HepG2 (cell line): ENCODE results near the gene RYR2. TPM values are rescaled to one million over a fixed set of nuclear protein-coding genes. Genes with fewer than 3 reads are reported as not detected.

ENCODE experiments used
- ATAC-seq: fragments of 200-7000 bp; cut with Tn5 transposase; 3 replicates; pipeline ENCODE4 v1.9.1; 2020; ENCODE audit warnings: mild to moderate bottlenecking, moderate library complexity
- BruUV-seq: library from RNA; stranded (reverse); fragments of 400-500 nt; replicated peaks from 2 replicates; lab custom pipeline; 2021; lab: Mats Ljungman, UMichigan
- CTCF ChIA-PET: fragments of 300-600 bp; formaldehyde crosslinking; extraction: SDS; loops from one replicate; lab custom pipeline; 2021; ENCODE audit warnings: low total read pairs, inconsistent platforms, low intra/inter-chr PET ratio; lab: Yijun Ruan, JAX
- POLR2A ChIA-PET: fragments of 350-600 bp; sonication (Branson Sonifier 250); formaldehyde crosslinking; loops from one replicate; lab custom pipeline; 2020; ENCODE audit warnings: antibody characterized with exemption, inconsistent platforms; lab: Yijun Ruan, JAX
- DNase-seq: peaks from one replicate; pipeline ENCODE4 v3.0.0-alpha.2; 2015; ENCODE audit warnings: low spot score
- FAIRE-seq: peaks from 3 replicates; lab custom pipeline; 2011; peaks lifted over from hg19 to GRCh38; lab: Jason Lieb, UNC
- H2AFZ ChIP-seq: one replicate; pipeline ENCODE4 v1.6.1; 2011; ENCODE audit warnings: low read length, inconsistent platforms
- H3K27ac ChIP-seq: fragments of 300-600 bp; 3 replicates; pipeline ENCODE4 v1.8.0; 2011; ENCODE audit warnings: mixed run types, mild to moderate bottlenecking, mixed read lengths, low read length, inconsistent platforms; ENCODE audit not compliant: insufficient read depth; ENCODE audit errors: extremely low read length
- H3K27me3 ChIP-seq, 2 experiments: fragments of 200-600 bp in 1 of 2; 2 replicates in 1 of 2; 3 replicates in 1 of 2; pipeline versions ENCODE4 v1.6.0 to v1.8.0; 2011; ENCODE audit warnings: low read length in 2 of 2, mild to moderate bottlenecking in 2 of 2, moderate library complexity in 2 of 2, inconsistent platforms in 1 of 2; ENCODE audit not compliant: insufficient read depth in 2 of 2, control insufficient read depth in 1 of 2
- H3K36me3 ChIP-seq, 2 experiments: fragments of 200-600 bp in 1 of 2; replicated peaks in 1 of 2; 2 replicates in 1 of 2; 3 replicates in 1 of 2; pipeline versions ENCODE4 v1.5.1 to v1.8.0; 2011; ENCODE audit warnings: low read length in 2 of 2, inconsistent platforms in 1 of 2; ENCODE audit not compliant: insufficient read depth in 2 of 2, control insufficient read depth in 1 of 2
- H3K4me1 ChIP-seq: 2 replicates; pipeline ENCODE4 v1.5.1; 2012; ENCODE audit warnings: low read length, inconsistent platforms; ENCODE audit not compliant: insufficient read depth
- H3K4me2 ChIP-seq: 2 replicates; pipeline ENCODE4 v1.6.0; 2011; ENCODE audit warnings: low read depth, low read length, inconsistent platforms
- H3K4me3 ChIP-seq, 3 experiments: fragments of 200-600 bp in 1 of 3; sonication (generic), shearing (Covaris generic) in 1 of 3; replicated peaks in 1 of 3; 2 replicates each; pipeline ENCODE4 v1.5.1; 2011 to 2016; ENCODE audit warnings: low read length in 3 of 3, inconsistent platforms in 2 of 3, low read depth in 2 of 3, mild to moderate bottlenecking in 2 of 3, control low read depth in 1 of 3, mixed read lengths in 1 of 3; ENCODE audit not compliant: insufficient read depth in 1 of 3
- H3K79me2 ChIP-seq: one replicate; pipeline ENCODE4 v1.6.1; 2011; ENCODE audit warnings: low read length, inconsistent platforms; ENCODE audit not compliant: insufficient read depth
- H3K9ac ChIP-seq: 2 replicates; pipeline ENCODE4 v1.6.0; 2011; ENCODE audit warnings: mild to moderate bottlenecking, low read depth, low read length, inconsistent platforms; ENCODE audit not compliant: insufficient read depth
- H3K9me3 ChIP-seq: 2 replicates; pipeline ENCODE4 v1.5.1; 2012; ENCODE audit warnings: mild to moderate bottlenecking, low read length
- H4K20me1 ChIP-seq: 2 replicates; pipeline ENCODE4 v1.6.0; 2011; ENCODE audit warnings: inconsistent platforms, mild to moderate bottlenecking, low read length, moderate library complexity; ENCODE audit not compliant: insufficient read depth
- CCDC6 ChIP-seq: sonication (generic); formaldehyde crosslinking; IDR thresholded peaks from 2 replicates; pipeline ENCODE4 v1.8.1; 2022; ENCODE audit warnings: mild to moderate bottlenecking, missing genetic modification reagents, moderate library complexity
- GLI4 ChIP-seq: sonication (generic); formaldehyde crosslinking; IDR thresholded peaks from 2 replicates; pipeline ENCODE4 v1.5.1; 2020; ENCODE audit warnings: missing genetic modification reagents, mild to moderate bottlenecking, moderate library complexity, borderline replicate concordance
- HOXA7 ChIP-seq: sonication (generic); formaldehyde crosslinking; IDR thresholded peaks from 2 replicates; pipeline ENCODE4 v1.8.1; 2022; ENCODE audit warnings: mild to moderate bottlenecking, missing genetic modification reagents, moderate library complexity
- NR1H2 ChIP-seq: sonication (generic); formaldehyde crosslinking; IDR thresholded peaks from 2 replicates; pipeline ENCODE4 v1.8.1; 2022; ENCODE audit warnings: low read depth, missing genetic modification reagents, borderline replicate concordance
- SP5 ChIP-seq: IDR thresholded peaks from 2 replicates; pipeline ENCODE4 v1.6.1; 2016; ENCODE audit warnings: low read depth, borderline replicate concordance
- ZMYM4 ChIP-seq: sonication (generic); formaldehyde crosslinking; IDR thresholded peaks from 2 replicates; pipeline ENCODE4 v1.8.1; 2023; ENCODE audit warnings: mild to moderate bottlenecking, missing genetic modification reagents
- ZNF180 ChIP-seq: sonication (generic); formaldehyde crosslinking; IDR thresholded peaks from 2 replicates; pipeline ENCODE4 v1.4.0; 2020; ENCODE audit warnings: low read depth, missing genetic modification reagents, borderline replicate concordance
- ZNF7 ChIP-seq: IDR thresholded peaks from 2 replicates; pipeline ENCODE4 v1.6.1; 2016; ENCODE audit warnings: missing biosample characterization, missing genetic modification reagents
- ZSCAN29 ChIP-seq: sonication (generic); formaldehyde crosslinking; conservative IDR thresholded peaks from 2 replicates; pipeline ENCODE4 v1.4.0; 2020; ENCODE audit warnings: mild to moderate bottlenecking, missing genetic modification reagents
- WGBS: methylation state at CpG from one replicate; pipeline ENCODE4 v1.1.6; 2017; ENCODE audit warnings: low lambda C conversion rate; 5-methylcytosine and 5-hydroxymethylcytosine counted together
- in situ Hi-C: cut with HindIII; loops from 2 replicates; pipeline ENCODE4 v1.10.0; 2017; ENCODE audit warnings: low pct_unique_long_range_greater_than_20kb; ENCODE audit not compliant: extremely low pct_ligation_motif_present
- intact Hi-C: fragments of 100-400 bp; cut with micrococcal nuclease; formaldehyde crosslinking; loops from one replicate; pipeline ENCODE4 v1.10.0; 2022; ENCODE audit not compliant: unreplicated experiment
- polyA plus RNA-seq, 8 experiments: library from polyadenylated mRNA; depleted of rRNA in 3 of 8; stranded (reverse) in 7 of 8; unstranded in 1 of 8; fragments of >200 nt; fragmentation: Illumina TruSeq in 4 of 8; extraction: Trizol in 4 of 8; gene quantifications; 2 replicates each; pipeline versions ENCODE4 v1.2.1 to v1.2.3, GENCODE V29; 2011 to 2016; ENCODE audit warnings: low read depth in 4 of 8, missing spikeins in 1 of 8, mixed read lengths in 1 of 8; ENCODE audit not compliant: insufficient read depth in 1 of 8
- total RNA-seq, 5 experiments: library from RNA; depleted of rRNA; stranded (reverse); fragments of >200 nt; fragmentation: Illumina TruSeq; extraction: Trizol; gene quantifications; 2 replicates each; pipeline ENCODE4 v1.2.3, GENCODE V29; 2016; ENCODE audit warnings: low read depth in 1 of 5
- TF ChIP-seq, protein P1 (sequence below): sonication (generic); formaldehyde crosslinking; IDR thresholded peaks from 2 replicates; pipeline ENCODE4 v1.5.0; 2020; ENCODE audit warnings: mild to moderate bottlenecking, missing genetic modification reagents, moderate library complexity
- TF ChIP-seq, protein P2 (sequence below): IDR thresholded peaks from 2 replicates; pipeline ENCODE4 v1.4.0; 2020; ENCODE audit warnings: mild to moderate bottlenecking, missing genetic modification reagents
- TF ChIP-seq, protein P3 (sequence below): sonication (generic); formaldehyde crosslinking; IDR thresholded peaks from 2 replicates; pipeline ENCODE4 v1.4.0; 2020; ENCODE audit warnings: missing genetic modification reagents, borderline replicate concordance
- TF ChIP-seq, protein P4 (sequence below), 2 experiments: fragments of 450-650 bp in 1 of 2; sonication (generic) in 1 of 2; formaldehyde crosslinking; IDR thresholded peaks; 2 replicates each; pipeline versions ENCODE4 v1.5.0 to v1.8.0; 2020 to 2022; ENCODE audit warnings: mild to moderate bottlenecking in 1 of 2, missing genetic modification reagents in 1 of 2

Gene RYR2
- total and polyA plus RNA-seq, 2 of the 13 experiments (the other 11 are each of a cell fraction or from before 2014, with no cell fraction given) = not detected

DNA sequence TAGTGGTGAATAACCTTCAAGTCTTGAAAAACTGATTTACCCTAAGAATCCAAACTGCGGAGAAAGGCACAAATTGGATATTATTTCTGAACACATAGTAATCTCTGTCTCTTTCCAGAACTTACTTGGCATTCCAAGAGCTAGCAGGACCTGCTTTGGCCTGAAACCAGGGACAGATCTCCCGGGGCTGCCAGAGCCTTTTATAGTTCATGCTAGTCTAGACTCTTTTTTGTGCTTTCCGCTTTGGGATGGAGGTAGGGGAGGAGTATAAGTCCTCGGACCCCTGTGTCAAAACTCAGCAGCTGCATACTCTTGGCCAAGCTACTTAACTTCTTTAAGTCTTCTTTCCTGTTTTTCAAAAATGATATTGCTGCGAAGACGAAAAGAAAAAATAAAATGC lies 3.8 kb upstream of the RYR2 start (continued):
- TF ChIP-seq, protein P1, sequence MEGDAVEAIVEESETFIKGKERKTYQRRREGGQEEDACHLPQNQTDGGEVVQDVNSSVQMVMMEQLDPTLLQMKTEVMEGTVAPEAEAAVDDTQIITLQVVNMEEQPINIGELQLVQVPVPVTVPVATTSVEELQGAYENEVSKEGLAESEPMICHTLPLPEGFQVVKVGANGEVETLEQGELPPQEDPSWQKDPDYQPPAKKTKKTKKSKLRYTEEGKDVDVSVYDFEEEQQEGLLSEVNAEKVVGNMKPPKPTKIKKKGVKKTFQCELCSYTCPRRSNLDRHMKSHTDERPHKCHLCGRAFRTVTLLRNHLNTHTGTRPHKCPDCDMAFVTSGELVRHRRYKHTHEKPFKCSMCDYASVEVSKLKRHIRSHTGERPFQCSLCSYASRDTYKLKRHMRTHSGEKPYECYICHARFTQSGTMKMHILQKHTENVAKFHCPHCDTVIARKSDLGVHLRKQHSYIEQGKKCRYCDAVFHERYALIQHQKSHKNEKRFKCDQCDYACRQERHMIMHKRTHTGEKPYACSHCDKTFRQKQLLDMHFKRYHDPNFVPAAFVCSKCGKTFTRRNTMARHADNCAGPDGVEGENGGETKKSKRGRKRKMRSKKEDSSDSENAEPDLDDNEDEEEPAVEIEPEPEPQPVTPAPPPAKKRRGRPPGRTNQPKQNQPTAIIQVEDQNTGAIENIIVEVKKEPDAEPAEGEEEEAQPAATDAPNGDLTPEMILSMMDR = no peak
- TF ChIP-seq ZNF7 (CRISPR knock-in tag) (no peak), CCDC6 (CRISPR knock-in tag) (no peak), HOXA7 (CRISPR knock-in tag) (no peak), NR1H2 (CRISPR knock-in tag) (no peak), ZSCAN29 (CRISPR knock-in tag) (no peak), GLI4 (CRISPR knock-in tag) (no peak)
- TF ChIP-seq, protein P2, sequence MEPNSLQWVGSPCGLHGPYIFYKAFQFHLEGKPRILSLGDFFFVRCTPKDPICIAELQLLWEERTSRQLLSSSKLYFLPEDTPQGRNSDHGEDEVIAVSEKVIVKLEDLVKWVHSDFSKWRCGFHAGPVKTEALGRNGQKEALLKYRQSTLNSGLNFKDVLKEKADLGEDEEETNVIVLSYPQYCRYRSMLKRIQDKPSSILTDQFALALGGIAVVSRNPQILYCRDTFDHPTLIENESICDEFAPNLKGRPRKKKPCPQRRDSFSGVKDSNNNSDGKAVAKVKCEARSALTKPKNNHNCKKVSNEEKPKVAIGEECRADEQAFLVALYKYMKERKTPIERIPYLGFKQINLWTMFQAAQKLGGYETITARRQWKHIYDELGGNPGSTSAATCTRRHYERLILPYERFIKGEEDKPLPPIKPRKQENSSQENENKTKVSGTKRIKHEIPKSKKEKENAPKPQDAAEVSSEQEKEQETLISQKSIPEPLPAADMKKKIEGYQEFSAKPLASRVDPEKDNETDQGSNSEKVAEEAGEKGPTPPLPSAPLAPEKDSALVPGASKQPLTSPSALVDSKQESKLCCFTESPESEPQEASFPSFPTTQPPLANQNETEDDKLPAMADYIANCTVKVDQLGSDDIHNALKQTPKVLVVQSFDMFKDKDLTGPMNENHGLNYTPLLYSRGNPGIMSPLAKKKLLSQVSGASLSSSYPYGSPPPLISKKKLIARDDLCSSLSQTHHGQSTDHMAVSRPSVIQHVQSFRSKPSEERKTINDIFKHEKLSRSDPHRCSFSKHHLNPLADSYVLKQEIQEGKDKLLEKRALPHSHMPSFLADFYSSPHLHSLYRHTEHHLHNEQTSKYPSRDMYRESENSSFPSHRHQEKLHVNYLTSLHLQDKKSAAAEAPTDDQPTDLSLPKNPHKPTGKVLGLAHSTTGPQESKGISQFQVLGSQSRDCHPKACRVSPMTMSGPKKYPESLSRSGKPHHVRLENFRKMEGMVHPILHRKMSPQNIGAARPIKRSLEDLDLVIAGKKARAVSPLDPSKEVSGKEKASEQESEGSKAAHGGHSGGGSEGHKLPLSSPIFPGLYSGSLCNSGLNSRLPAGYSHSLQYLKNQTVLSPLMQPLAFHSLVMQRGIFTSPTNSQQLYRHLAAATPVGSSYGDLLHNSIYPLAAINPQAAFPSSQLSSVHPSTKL (CRISPR knock-in tag) = no peak

DNA sequence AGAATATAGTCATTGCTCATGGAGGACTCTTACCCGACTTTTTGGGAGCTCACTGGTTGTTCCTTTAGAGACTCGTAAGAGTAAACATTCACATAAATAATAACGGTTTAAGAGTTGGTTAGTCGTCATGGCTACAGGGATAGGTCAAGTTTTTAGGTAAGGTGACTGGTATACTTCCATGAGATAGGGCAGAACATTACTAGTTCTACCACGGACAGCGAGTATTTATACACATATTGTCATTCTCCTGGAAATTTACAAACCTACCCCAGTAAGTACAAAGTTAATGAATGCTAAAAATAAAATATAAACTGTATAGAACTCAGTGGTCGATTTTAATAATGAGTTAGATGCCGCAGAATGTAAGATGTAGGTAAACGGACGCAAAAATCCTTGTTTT lies 1.2 kb upstream of the RYR2 start:
- H3K4me1 ChIP-seq = no peaks in the 10 kb centered on the region
- no peak overlapping the region for H3K27ac ChIP-seq
- TF ChIP-seq ZMYM4 (CRISPR knock-in tag) (no peak), ZNF180 (CRISPR knock-in tag) (no peak), SP5 (no peak)
- TF ChIP-seq, protein P3, sequence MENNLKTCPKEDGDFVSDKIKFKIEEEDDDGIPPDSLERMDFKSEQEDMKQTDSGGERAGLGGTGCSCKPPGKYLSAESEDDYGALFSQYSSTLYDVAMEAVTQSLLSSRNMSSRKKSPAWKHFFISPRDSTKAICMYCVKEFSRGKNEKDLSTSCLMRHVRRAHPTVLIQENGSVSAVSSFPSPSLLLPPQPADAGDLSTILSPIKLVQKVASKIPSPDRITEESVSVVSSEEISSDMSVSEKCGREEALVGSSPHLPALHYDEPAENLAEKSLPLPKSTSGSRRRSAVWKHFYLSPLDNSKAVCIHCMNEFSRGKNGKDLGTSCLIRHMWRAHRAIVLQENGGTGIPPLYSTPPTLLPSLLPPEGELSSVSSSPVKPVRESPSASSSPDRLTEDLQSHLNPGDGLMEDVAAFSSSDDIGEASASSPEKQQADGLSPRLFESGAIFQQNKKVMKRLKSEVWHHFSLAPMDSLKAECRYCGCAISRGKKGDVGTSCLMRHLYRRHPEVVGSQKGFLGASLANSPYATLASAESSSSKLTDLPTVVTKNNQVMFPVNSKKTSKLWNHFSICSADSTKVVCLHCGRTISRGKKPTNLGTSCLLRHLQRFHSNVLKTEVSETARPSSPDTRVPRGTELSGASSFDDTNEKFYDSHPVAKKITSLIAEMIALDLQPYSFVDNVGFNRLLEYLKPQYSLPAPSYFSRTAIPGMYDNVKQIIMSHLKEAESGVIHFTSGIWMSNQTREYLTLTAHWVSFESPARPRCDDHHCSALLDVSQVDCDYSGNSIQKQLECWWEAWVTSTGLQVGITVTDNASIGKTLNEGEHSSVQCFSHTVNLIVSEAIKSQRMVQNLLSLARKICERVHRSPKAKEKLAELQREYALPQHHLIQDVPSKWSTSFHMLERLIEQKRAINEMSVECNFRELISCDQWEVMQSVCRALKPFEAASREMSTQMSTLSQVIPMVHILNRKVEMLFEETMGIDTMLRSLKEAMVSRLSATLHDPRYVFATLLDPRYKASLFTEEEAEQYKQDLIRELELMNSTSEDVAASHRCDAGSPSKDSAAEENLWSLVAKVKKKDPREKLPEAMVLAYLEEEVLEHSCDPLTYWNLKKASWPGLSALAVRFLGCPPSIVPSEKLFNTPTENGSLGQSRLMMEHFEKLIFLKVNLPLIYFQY (CRISPR knock-in tag) = no peak
- TF ChIP-seq, protein P4, sequence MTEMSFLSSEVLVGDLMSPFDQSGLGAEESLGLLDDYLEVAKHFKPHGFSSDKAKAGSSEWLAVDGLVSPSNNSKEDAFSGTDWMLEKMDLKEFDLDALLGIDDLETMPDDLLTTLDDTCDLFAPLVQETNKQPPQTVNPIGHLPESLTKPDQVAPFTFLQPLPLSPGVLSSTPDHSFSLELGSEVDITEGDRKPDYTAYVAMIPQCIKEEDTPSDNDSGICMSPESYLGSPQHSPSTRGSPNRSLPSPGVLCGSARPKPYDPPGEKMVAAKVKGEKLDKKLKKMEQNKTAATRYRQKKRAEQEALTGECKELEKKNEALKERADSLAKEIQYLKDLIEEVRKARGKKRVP (CRISPR knock-in tag; IDR thresholded peaks at IDR 0.05) = no peak
- in situ Hi-C loops (no loop called here), intact Hi-C loops (no loop called here)
- no peaks in the 10 kb centered on the region for H4K20me1 ChIP-seq
- H3K36me3 ChIP-seq = no peaks in the 10 kb centered on the region
- BruUV-seq = no TSS peak
- H3K4me2 ChIP-seq = no peak overlapping the region
- ATAC-seq (no peak), FAIRE-seq (no peak), DNase-seq (no peak)
- ChIA-PET CTCF (no interaction called here), POLR2A (no interaction called here)
- H3K9me3 ChIP-seq = no peaks in the 10 kb centered on the region
- H3K27me3 ChIP-seq = peaks cover 0 to 31% of the 10 kb centered on the region in 2 experiments; a peak in 2 of 5 replicates
- WGBS = 28% methylated on average over 10 of the region's 10 CpGs
- H2AFZ ChIP-seq = no peak overlapping the region
- H3K4me3 ChIP-seq = no peak overlapping the region
- H3K79me2 ChIP-seq = no peaks in the 10 kb centered on the region
- H3K9ac ChIP-seq = no peak overlapping the region
